GM12874 (cell line): ENCODE results near the gene TOM1L2.

Experiments used
- CTCF ChIP-seq: IDR thresholded peaks from 2 replicates; pipeline ENCODE4 v1.5.1; 2011; ENCODE audit warnings: low read depth, mild to moderate bottlenecking, control low read depth, low read length, moderate library complexity; ENCODE audit not compliant: insufficient read depth

The TOM1L2 gene

GRCh38 chr17:17814162-17815061, 157.8 kb downstream of the TOM1L2 start:
- TF ChIP-seq CTCF, result no peak

GRCh38 chr17:17813725-17814095, 158.5 kb downstream of the TOM1L2 start:
- no peak for TF ChIP-seq CTCF

GRCh38 chr17:17813055-17813724, 159.0 kb downstream of the TOM1L2 start:
- TF ChIP-seq CTCF, result no peak

- peak; percentile 99 for TF ChIP-seq CTCF
Measured at GRCh38 chr17:17812211-17813054, 159.8 kb downstream of the TOM1L2 start.

- TF ChIP-seq CTCF, result no peak
Measured at GRCh38 chr17:17811381-17812210, 160.6 kb downstream of the TOM1L2 start.

- TF ChIP-seq CTCF, result no peak
Measured at GRCh38 chr17:17810895-17811248, 161.3 kb downstream of the TOM1L2 start.
